HG03039 (cell line): ENCODE data around the gene PLXNB3.

Source experiments
- ATAC-seq: cut with Tn5 transposase; IDR thresholded peaks from one replicate; pipeline ENCODE4 v1.9.1; 2021; ENCODE audit warnings: mild to moderate bottlenecking, moderate library complexity; ENCODE audit not compliant: unreplicated experiment

The PLXNB3 gene

GRCh38 chrX:153772316-153773217 lies 8.5 kb downstream of the PLXNB3 start:
- ATAC-seq, result no peak

DNA sequence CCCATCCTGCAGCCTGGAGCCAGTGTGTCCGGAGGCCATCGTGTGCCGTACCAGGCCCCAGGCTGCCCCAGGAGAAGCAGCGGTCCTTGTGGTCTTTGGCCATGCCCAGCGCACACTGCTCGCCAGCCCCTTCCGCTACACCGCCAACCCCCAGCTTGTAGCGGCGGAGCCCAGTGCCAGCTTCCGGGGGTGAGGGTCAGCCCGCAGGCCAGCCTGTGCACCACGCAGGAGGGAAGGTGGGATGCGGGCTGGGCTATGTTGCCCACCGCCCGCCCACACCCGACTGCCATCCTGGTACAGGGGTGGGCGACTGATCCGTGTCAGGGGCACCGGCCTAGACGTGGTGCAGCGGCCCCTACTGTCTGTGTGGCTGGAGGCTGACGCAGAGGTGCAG lies 9.2 kb downstream of the PLXNB3 start:
- no peak for ATAC-seq

GRCh38 chrX:153773741-153774575 lies 9.9 kb downstream of the PLXNB3 start:
- ATAC-seq, result no peak

- no peak for ATAC-seq
These were observed 10.7 kb downstream of the PLXNB3 start for GRCh38 chrX:153774576-153775292.

DNA sequence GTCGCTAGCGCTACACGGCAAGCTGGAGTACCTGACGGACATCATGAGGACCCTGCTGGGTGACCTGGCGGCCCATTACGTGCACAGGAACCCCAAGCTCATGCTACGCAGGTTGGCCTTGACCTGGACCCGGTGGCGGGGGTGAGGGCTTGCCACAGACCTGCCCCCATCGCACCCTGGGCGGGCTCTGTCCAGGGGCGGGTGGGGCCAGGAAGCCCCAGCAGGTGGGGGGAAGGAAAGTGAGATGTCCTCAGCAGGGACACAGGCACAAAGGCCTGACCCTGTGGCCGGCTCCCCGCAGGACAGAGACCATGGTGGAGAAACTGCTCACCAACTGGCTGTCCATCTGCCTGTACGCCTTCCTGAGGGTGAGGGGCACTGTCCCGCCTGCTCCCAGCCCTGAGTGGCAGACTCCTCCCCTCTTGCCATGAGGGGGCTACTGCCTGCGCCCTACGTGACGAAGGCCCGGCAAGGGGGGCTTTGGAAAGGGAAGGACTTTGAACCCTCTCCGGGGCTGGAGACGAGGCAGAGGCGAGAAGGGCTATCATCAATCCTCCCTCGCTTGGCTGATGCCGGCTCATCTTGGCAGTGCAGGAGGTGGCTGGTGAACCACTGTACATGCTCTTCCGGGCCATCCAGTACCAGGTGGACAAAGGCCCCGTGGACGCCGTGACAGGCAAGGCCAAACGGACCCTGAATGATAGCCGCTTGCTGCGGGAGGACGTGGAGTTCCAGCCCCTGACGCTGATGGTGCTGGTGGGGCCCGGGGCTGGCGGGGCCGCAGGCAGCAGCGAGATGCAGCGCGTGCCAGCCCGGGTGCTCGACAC lies 11.5 kb downstream of the PLXNB3 start:
- no peak for ATAC-seq

DNA sequence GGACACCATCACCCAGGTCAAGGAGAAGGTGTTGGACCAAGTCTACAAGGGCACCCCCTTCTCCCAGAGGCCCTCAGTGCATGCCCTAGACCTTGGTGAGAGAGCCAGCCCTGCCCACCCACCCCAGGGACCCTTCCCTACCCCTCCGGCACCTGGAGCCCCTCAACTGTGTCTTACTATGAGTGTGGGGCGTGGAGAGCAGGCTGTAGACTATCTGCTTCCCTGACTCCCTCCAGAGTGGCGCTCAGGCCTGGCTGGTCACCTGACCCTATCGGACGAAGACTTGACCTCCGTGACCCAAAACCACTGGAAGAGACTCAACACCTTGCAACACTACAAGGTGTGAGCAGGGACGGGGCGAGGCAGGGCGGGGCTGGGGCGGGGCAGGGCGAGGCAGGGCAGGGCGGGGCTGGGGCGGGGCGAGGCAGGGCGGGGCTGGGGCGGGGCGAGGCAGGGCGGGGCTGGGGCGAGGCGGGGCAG lies 12.1 kb downstream of the PLXNB3 start:
- ATAC-seq, result no peak

- ATAC-seq, result no peak
These were observed 12.6 kb downstream of the PLXNB3 start for GRCh38 chrX:153776611-153777045.

DNA sequence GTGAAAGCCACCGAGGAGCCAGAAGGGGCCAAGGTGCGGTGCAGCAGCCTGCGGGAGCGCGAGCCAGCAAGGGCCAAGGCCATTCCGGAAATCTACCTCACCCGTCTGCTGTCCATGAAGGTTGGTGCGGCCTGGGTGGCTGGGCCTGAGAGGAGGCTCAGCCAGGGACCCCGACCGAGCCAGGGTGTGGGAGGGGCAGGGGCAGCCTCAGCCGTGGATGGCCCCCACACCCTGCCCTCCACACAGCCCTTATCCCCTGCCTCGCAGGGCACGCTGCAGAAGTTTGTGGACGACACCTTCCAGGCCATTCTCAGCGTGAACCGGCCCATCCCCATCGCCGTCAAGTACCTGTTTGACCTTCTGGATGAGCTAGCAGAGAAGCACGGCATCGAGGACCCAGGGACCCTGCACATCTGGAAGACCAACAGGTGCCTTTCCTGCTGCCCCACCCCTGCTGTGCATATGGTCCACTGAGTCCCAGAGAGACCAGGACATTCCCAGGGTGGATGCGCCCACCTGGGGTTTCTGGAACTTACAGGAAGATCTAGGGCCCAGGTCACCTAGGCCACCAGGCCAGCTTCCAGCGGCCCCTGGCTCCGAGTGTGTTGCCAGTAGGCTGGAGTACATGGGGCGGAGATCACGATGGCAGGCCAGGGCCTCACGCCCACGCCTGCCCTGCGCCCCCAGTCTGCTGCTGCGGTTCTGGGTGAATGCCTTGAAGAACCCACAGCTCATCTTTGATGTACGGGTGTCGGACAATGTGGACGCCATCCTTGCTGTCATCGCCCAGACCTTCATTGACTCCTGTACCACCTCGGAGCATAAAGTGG lies 13.4 kb downstream of the PLXNB3 start:
- ATAC-seq, result no peak

GRCh38 chrX:153778181-153778580 lies 14.1 kb downstream of the PLXNB3 start:
- no peak for ATAC-seq

GRCh38 chrX:153778684-153779101 lies 14.6 kb downstream of the PLXNB3 start:
- ATAC-seq, result no peak

- ATAC-seq, result no peak
These were observed 16.0 kb downstream of the PLXNB3 start for GRCh38 chrX:153779891-153780677.

- ATAC-seq, result no peak
These were observed 16.8 kb downstream of the PLXNB3 start, which contains the start of gene SRPK3 for GRCh38 chrX:153780678-153781427. Gene SRPK3 (plus strand): TSS chrX:153781041. CDS start chrX:153781087, 46 bp downstream.

DNA sequence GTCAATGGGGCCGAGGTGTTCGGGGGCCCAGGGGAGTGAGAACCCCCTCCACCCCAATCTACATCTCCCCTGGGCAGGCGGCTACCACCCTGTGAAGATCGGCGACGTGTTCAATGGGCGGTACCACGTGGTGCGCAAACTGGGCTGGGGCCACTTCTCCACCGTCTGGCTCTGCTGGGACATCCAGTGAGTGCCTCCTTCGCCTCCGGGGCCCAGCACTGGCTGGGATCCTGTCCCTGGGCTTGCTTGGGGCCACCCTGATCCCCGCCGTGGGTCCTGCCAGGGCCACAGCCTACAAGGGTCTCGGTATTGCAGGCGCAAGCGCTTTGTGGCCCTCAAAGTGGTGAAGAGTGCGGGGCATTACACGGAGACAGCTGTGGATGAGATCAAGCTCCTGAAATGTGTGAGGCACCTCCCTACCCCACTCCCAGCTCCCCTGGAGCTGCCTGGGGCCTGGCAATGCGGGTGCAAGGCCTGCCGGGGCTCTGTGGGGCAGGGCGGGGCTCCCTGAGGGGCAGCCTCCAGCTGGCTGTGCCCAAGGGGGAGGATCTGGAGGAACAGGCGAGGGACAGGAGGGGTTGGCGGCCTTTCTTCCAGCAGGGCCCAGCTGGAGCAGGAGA lies 17.5 kb downstream of the PLXNB3 start:
- ATAC-seq, result no peak

- ATAC-seq, result no peak
These were observed 18.3 kb downstream of the PLXNB3 start for GRCh38 chrX:153782313-153782712.

- no peak for ATAC-seq
These were observed 18.8 kb downstream of the PLXNB3 start for GRCh38 chrX:153782871-153783270.

DNA sequence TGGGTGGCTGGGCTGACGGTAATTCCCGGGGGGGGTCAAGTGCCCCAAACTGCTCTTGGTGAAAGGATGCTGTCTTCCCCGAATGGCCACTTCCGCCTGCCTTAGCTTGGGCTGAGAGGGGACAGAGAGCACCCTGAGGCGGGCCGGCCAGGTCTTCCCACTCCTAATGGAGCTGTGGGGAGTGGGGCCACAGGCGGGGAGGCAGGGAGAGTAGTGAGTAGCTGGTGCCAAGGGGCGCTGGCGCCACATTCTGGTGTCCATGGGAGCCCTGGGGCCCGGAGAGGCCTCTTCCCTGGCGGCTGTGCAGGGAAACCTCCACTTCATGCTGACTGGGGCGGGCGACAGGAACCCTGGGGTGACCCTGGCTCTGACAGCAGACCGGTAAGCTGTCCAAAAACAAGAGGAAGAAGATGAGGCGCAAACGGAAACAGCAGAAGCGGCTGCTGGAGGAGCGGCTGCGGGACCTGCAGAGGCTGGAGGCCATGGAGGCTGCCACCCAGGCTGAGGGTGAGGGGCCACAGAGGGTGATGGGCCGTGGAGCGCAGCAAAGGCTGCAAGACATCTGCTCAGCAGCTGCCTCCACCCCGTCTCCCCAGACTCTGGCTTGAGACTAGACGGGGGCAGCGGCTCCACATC lies 19.4 kb downstream of the PLXNB3 start:
- no peak for ATAC-seq
